Coronary artery (tissue), 2 donors: Measurements from ENCODE around the gene PTPRM.

Source experiments
- DNase-seq: peaks from one replicate; pipeline ENCODE4 v3.0.0-alpha.2; 2017; ENCODE audit warnings: low spot score
- H3K27ac ChIP-seq, 2 donors: fragments of 200-600 bp; sonication (generic); one replicate each; pipeline ENCODE4 v1.5.1; 2016 to 2019
- H3K4me3 ChIP-seq: fragments of 200-600 bp; sonication (generic); 2 replicates; pipeline ENCODE4 v1.5.1; 2016; ENCODE audit warnings: mild to moderate bottlenecking, moderate library complexity
- CTCF ChIP-seq: fragments of 200-600 bp; sonication (generic); IDR thresholded peaks from one replicate; pipeline ENCODE4 v1.5.1; 2019; ENCODE audit warnings: antibody characterized with exemption

Gene PTPRM

DNA sequence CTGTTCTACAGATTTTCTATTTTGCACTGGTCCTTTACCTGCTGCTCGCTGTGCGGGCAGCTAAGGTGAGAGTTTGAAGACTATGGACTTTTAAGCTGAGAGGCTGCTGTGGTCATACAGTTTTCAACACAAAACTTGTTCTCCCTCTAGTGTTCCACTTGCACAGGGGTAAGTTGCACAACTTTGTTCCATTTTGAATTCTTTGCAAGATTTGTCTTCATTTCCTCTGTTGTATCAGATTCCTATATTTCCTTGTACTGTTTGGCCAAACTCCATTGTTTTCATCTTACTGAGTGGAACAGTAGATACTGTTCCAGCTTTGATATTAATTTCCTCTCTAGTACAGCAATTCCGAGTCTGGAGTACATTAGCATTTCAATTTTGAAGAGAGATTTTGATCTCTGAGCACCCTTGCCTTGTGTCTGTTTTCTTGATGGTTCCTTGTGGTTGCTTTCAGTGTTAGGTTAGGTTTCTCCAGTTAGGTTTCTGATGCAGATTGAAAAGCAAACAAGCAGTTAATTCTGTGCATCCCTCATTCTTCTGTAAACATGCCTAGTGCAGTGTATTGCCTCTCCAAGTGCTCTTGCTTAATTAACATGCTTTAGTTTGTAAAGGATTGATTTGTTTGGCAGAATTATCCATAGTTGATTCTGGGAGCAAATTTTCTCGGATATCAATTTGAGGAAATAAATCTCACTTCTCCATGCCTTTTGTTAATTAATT is 188.8 kb downstream of the PTPRM start:
- Histone ChIP-seq H3K27ac (no peak overlapping the region), H3K4me3 (no peak overlapping the region)
- DNase-seq: no peak
- no peak for TF ChIP-seq CTCF

DNA sequence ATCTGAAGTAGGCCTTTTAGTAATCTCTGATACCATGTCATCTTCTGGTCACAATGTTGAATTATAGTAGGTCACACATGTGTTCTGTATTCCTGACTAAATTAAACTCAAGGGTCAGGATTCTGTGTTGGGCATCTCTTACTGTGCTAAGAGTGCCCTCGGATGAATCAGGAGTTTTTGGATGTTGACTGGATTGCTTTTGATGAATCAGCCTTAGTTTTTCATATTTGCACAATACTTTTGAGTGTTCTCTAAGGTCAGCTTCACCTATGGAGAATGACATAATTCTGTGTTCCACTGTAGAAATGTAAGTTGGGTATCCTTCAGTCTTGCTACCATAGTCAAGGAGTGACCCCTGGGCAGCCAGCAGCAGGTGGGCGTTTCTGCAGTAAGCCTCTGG is 190.1 kb downstream of the PTPRM start:
- DNase-seq: no peak
- no peak overlapping the region for H3K4me3 ChIP-seq
- no peak overlapping the region for H3K27ac ChIP-seq
- TF ChIP-seq CTCF: no peak

DNA sequence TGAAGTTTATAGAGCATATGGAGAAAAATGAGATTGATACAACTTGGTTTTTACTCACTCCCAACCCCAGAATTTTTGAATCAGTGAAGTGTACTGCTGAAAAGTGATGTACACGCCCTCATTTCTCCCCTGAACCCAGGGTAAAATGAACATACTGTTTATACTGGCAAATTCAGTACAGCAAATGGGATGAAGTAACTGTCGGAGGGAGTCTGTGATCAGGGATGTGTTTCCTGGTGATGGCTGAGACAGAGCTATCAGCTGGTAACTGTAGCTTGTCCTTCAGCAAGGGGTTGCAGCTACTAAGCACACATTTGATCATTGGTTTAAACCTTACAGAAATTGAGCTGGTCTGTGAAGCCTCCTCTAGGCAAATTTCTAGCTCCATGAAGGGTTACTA is 191.6 kb downstream of the PTPRM start:
- TF ChIP-seq CTCF: no peak
- no peak for DNase-seq
- H3K27ac ChIP-seq: no peak overlapping the region
- H3K4me3 ChIP-seq: no peak overlapping the region

DNA sequence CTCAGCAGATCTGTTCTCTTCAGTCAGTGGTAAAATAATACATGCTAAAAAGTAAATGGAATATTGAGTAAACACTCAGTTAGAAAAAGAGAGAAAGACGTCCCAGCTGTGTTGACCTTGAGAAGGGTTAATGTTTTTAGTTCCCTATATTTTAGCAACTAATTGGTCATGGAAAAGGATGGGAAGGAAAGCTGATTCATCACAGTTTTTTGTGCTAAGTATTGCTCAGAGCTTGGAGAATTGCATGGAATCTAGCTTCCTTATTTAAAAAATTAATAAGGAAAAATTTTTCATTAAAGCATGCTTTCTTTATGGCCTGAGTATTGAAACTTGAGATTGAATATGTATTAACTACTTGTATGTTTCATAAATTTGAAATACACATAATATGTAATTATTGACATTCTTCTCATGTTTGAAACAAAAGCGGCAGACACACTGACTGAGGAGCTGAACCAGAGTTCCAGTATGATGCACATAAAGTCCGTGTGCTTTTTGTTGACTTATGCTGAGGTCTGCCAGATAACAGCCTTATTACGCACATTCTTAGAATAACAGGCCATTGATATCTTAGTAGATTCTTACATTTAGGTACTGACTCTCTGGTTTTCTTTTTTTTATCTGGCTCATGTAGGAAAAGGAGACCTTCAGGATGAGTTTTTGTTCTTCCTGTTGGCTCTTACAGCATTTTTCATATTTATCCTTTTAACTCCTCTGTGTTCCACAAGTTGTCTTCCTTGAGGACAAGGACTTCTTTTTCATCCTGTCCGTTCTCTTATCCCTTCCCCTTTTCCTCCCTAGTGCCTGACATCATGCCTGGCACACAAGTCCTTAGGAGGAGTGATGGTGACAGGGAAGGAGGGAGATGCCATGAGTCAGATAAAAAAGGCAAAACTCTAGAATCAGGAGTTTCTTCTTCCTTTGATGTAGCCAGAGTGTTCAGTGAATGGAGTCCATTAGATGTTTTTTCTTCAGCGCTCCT is 194.1 kb downstream of the PTPRM start:
- no peak for TF ChIP-seq CTCF
- Histone ChIP-seq H3K4me3 (no peak overlapping the region), H3K27ac (no peak overlapping the region)
- no peak for DNase-seq

DNA sequence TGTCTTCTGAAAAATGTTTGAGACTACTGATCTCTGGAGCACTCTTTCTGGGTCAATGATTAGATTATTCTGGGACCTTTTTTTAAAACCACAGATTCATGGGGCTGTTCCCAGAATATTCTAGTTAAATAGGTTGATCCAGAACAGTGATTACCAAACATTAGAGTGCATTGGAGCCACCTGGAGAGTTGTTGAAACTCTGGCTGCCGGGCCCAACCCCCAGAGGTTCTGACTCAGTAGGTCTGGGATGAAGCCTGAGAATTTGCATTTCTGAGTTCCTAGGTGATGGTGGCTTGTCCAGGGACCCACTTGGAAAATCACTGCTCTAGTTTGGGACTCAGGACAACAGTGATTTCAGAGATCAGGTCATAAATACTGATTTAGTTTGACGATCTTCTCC is 197.3 kb downstream of the PTPRM start:
- H3K27ac ChIP-seq: no peak overlapping the region
- no peak overlapping the region for H3K4me3 ChIP-seq
- no peak for DNase-seq
- no peak for TF ChIP-seq CTCF

- Histone ChIP-seq H3K27ac (no peak overlapping the region), H3K4me3 (no peak overlapping the region)
- no peak for TF ChIP-seq CTCF
- no peak for DNase-seq
Observed at GRCh38 chr18:7766346-7766745, 199.2 kb downstream of the PTPRM start.

GRCh38 chr18:7766817-7767216 is 199.7 kb downstream of the PTPRM start:
- Histone ChIP-seq H3K4me3 (no peak overlapping the region), H3K27ac (no peak overlapping the region)
- no peak for DNase-seq
- no peak for TF ChIP-seq CTCF
